HL-60 (cell line): ENCODE measurements around the gene ASF1B.

ENCODE experiments used
- DNase-seq, 2 experiments: peaks; one replicate each; pipeline ENCODE4 v3.0.0-alpha.2; 2010 to 2020; ENCODE audit warnings: low read depth in 1 of 2, low spot score in 1 of 2
- H3K27ac ChIP-seq: fragments of 250-450 bp; sonication (Bioruptor Pico); replicated peaks from 2 replicates; pipeline ENCODE4 v1.5.1; 2020; ENCODE audit warnings: mild to moderate bottlenecking, moderate library complexity
- H3K27me3 ChIP-seq: fragments of 250-450 bp; sonication (Bioruptor Pico); 2 replicates; pipeline ENCODE4 v1.5.1; 2021; ENCODE audit warnings: mild to moderate bottlenecking, moderate library complexity; ENCODE audit not compliant: insufficient read depth, poor library complexity, severe bottlenecking
- H3K4me3 ChIP-seq: replicated peaks from 2 replicates; pipeline ENCODE4 v1.5.1; 2011; ENCODE audit warnings: mild to moderate bottlenecking, control low read depth, low read length; ENCODE audit not compliant: insufficient read depth
- CTCF ChIP-seq: IDR thresholded peaks from one replicate; pipeline ENCODE4 v1.5.1; 2011; ENCODE audit warnings: low read length, control low read depth, inconsistent platforms; ENCODE audit not compliant: insufficient read depth
- GABPA ChIP-seq: IDR thresholded peaks from 2 replicates; pipeline ENCODE4 v1.6.1; 2012; ENCODE audit warnings: low read depth
- POLR2AphosphoS5 ChIP-seq: IDR thresholded peaks from 2 replicates; pipeline ENCODE4 v1.6.1; 2012; ENCODE audit warnings: low read depth
- REST ChIP-seq: IDR thresholded peaks from 2 replicates; pipeline ENCODE4 v1.6.1; 2012; ENCODE audit warnings: low read depth; ENCODE audit not compliant: insufficient replicate concordance
- SPI1 ChIP-seq: IDR thresholded peaks from 2 replicates; pipeline ENCODE4 v1.6.1; 2012; ENCODE audit warnings: low read depth, mild to moderate bottlenecking, borderline replicate concordance

ASF1B gene

GRCh38 chr19:14107581-14108461 is 28.6 kb downstream of the ASF1B start:
- DNase-seq: no peak
- TF ChIP-seq SPI1 (no peak), GABPA (no peak), CTCF (no peak), POLR2AphosphoS5 (no peak)
- Histone ChIP-seq H3K4me3 (no peak overlapping the region), H3K27ac (no peak overlapping the region), H3K27me3 (no peaks in the 10 kb centered on the region)

GRCh38 chr19:14106840-14107239 is 29.5 kb downstream of the ASF1B start:
- DNase-seq: no peak
- no peak for TF ChIP-seq CTCF
- no peak for TF ChIP-seq REST
- no peak for TF ChIP-seq GABPA
- TF ChIP-seq SPI1: no peak
- TF ChIP-seq POLR2AphosphoS5: no peak
- Histone ChIP-seq H3K27me3 (no peaks in the 10 kb centered on the region), H3K4me3 (no peak overlapping the region), H3K27ac (no peak overlapping the region)

GRCh38 chr19:14105680-14106079 is 30.7 kb downstream of the ASF1B start:
- DNase-seq: no peak
- Histone ChIP-seq H3K27me3 (no peaks in the 10 kb centered on the region), H3K27ac (no peak overlapping the region), H3K4me3 (no peak overlapping the region)
- TF ChIP-seq REST (no peak), GABPA (no peak)

- no peak overlapping the region for H3K27ac ChIP-seq
- no peak for DNase-seq
- H3K27me3 ChIP-seq: no peaks in the 10 kb centered on the region
Observed at GRCh38 chr19:14103310-14103709, 33.1 kb downstream of the ASF1B start.

More at GRCh38 chr19:14103310-14103709, 33.1 kb downstream of the ASF1B start:
- TF ChIP-seq POLR2AphosphoS5: no peak
- no peak for TF ChIP-seq CTCF
- no peak for TF ChIP-seq SPI1
- TF ChIP-seq REST: no peak
- no peak overlapping the region for H3K4me3 ChIP-seq
